Measurements from ENCODE around the gene CNOT6L.
A peak's percentile ranks its signal among the peaks of the same experiment; 100 is the strongest.

The CNOT6L gene

GRCh38 chr4:77715414-77716290 is 103.5 kb downstream of the CNOT6L start:
- Histone ChIP-seq H3K27ac (ENCODE audit: low read depth, low read length) (no peak overlapping the region), H3K4me3 (ENCODE audit: low read length) (no peak overlapping the region), H3K36me3 (ENCODE audit: control insufficient read depth, insufficient read depth, low read length) (no peaks in the 10 kb centered on the region), H3K27me3 (ENCODE audit: control insufficient read depth, insufficient read depth, low read length) (no peaks in the 10 kb centered on the region), H3K4me1 (ENCODE audit: control insufficient read depth, insufficient read depth, low read length) (no peaks in the 10 kb centered on the region), H3K9ac (ENCODE audit: low read length) (no peak overlapping the region)

GRCh38 chr4:77714514-77714913 is 104.7 kb downstream of the CNOT6L start:
- H3K9ac ChIP-seq (ENCODE audit: low read length), result no peak overlapping the region
- no peak overlapping the region for H3K4me3 ChIP-seq (ENCODE audit: low read length)
- no peaks in the 10 kb centered on the region for H3K4me1 ChIP-seq (ENCODE audit: control insufficient read depth, insufficient read depth, low read length)
- no peaks in the 10 kb centered on the region for H3K27me3 ChIP-seq (ENCODE audit: control insufficient read depth, insufficient read depth, low read length)
- H3K27ac ChIP-seq (ENCODE audit: low read depth, low read length), result no peak overlapping the region
- no peaks in the 10 kb centered on the region for H3K36me3 ChIP-seq (ENCODE audit: control insufficient read depth, insufficient read depth, low read length)

- no peaks in the 10 kb centered on the region for H3K4me1 ChIP-seq (ENCODE audit: control insufficient read depth, insufficient read depth, low read length)
- no peaks in the 10 kb centered on the region for H3K27me3 ChIP-seq (ENCODE audit: control insufficient read depth, insufficient read depth, low read length)
- H3K36me3 ChIP-seq (ENCODE audit: control insufficient read depth, insufficient read depth, low read length), result no peaks in the 10 kb centered on the region
- H3K4me3 ChIP-seq (ENCODE audit: low read length), result no peak overlapping the region
- H3K27ac ChIP-seq (ENCODE audit: low read depth, low read length), result no peak overlapping the region
- H3K9ac ChIP-seq (ENCODE audit: low read length), result no peak overlapping the region
Measured at GRCh38 chr4:77713884-77714283, 105.3 kb downstream of the CNOT6L start.

- no peak overlapping the region for H3K4me3 ChIP-seq (ENCODE audit: low read length)
- no peak overlapping the region for H3K9ac ChIP-seq (ENCODE audit: low read length)
- H3K27me3 ChIP-seq (ENCODE audit: control insufficient read depth, insufficient read depth, low read length), result no peaks in the 10 kb centered on the region
- H3K4me1 ChIP-seq (ENCODE audit: control insufficient read depth, insufficient read depth, low read length), result no peaks in the 10 kb centered on the region
- no peak overlapping the region for H3K27ac ChIP-seq (ENCODE audit: low read depth, low read length)
- no peaks in the 10 kb centered on the region for H3K36me3 ChIP-seq (ENCODE audit: control insufficient read depth, insufficient read depth, low read length)
Measured at GRCh38 chr4:77712675-77713074, 106.5 kb downstream of the CNOT6L start.

- no peak overlapping the region for H3K27ac ChIP-seq (ENCODE audit: low read depth, low read length)
Measured at GRCh38 chr4:77711469-77711868, 107.7 kb downstream of the CNOT6L start.

GRCh38 chr4:77710684-77711083 is 108.5 kb downstream of the CNOT6L start:
- Histone ChIP-seq H3K9ac (ENCODE audit: low read length) (no peak overlapping the region), H3K36me3 (ENCODE audit: control insufficient read depth, insufficient read depth, low read length) (no peaks in the 10 kb centered on the region), H3K4me1 (ENCODE audit: control insufficient read depth, insufficient read depth, low read length) (no peaks in the 10 kb centered on the region), H3K4me3 (ENCODE audit: low read length) (no peak overlapping the region), H3K27me3 (ENCODE audit: control insufficient read depth, insufficient read depth, low read length) (no peaks in the 10 kb centered on the region), H3K27ac (ENCODE audit: low read depth, low read length) (no peak overlapping the region)

More at GRCh38 chr4:77711469-77711868, 107.7 kb downstream of the CNOT6L start:
- H3K4me3 ChIP-seq (ENCODE audit: low read length), result no peak overlapping the region
- no peaks in the 10 kb centered on the region for H3K36me3 ChIP-seq (ENCODE audit: control insufficient read depth, insufficient read depth, low read length)
- H3K27me3 ChIP-seq (ENCODE audit: control insufficient read depth, insufficient read depth, low read length), result no peaks in the 10 kb centered on the region
- no peaks in the 10 kb centered on the region for H3K4me1 ChIP-seq (ENCODE audit: control insufficient read depth, insufficient read depth, low read length)
- no peak overlapping the region for H3K9ac ChIP-seq (ENCODE audit: low read length)

GRCh38 chr4:77710059-77710458 is 109.1 kb downstream of the CNOT6L start:
- H3K4me1 ChIP-seq (ENCODE audit: control insufficient read depth, insufficient read depth, low read length), result no peaks in the 10 kb centered on the region
- H3K36me3 ChIP-seq (ENCODE audit: control insufficient read depth, insufficient read depth, low read length), result no peaks in the 10 kb centered on the region
- no peak overlapping the region for H3K9ac ChIP-seq (ENCODE audit: low read length)
- no peaks in the 10 kb centered on the region for H3K27me3 ChIP-seq (ENCODE audit: control insufficient read depth, insufficient read depth, low read length)
- no peak overlapping the region for H3K27ac ChIP-seq (ENCODE audit: low read depth, low read length)
- H3K4me3 ChIP-seq (ENCODE audit: low read length), result no peak overlapping the region

GRCh38 chr4:77706717-77707116 is 112.5 kb downstream of the CNOT6L start:
- Histone ChIP-seq H3K4me3 (ENCODE audit: low read length) (no peak overlapping the region), H3K27ac (ENCODE audit: low read depth, low read length) (no peak overlapping the region), H3K4me1 (ENCODE audit: control insufficient read depth, insufficient read depth, low read length) (no peaks in the 10 kb centered on the region), H3K27me3 (ENCODE audit: control insufficient read depth, insufficient read depth, low read length) (no peaks in the 10 kb centered on the region), H3K9ac (ENCODE audit: low read length) (no peak overlapping the region), H3K36me3 (ENCODE audit: control insufficient read depth, insufficient read depth, low read length) (no peaks in the 10 kb centered on the region)

GRCh38 chr4:77703666-77704065 is 115.5 kb downstream of the CNOT6L start:
- Histone ChIP-seq H3K27me3 (ENCODE audit: control insufficient read depth, insufficient read depth, low read length) (no peaks in the 10 kb centered on the region), H3K36me3 (ENCODE audit: control insufficient read depth, insufficient read depth, low read length) (no peaks in the 10 kb centered on the region), H3K9ac (ENCODE audit: low read length) (no peak overlapping the region), H3K4me3 (ENCODE audit: low read length) (no peak overlapping the region), H3K4me1 (ENCODE audit: control insufficient read depth, insufficient read depth, low read length) (no peaks in the 10 kb centered on the region), H3K27ac (ENCODE audit: low read depth, low read length) (no peak overlapping the region)

- Histone ChIP-seq H3K27me3 (ENCODE audit: control insufficient read depth, insufficient read depth, low read length) (no peaks in the 10 kb centered on the region), H3K27ac (ENCODE audit: low read depth, low read length) (no peak overlapping the region), H3K36me3 (ENCODE audit: control insufficient read depth, insufficient read depth, low read length) (no peaks in the 10 kb centered on the region), H3K4me1 (ENCODE audit: control insufficient read depth, insufficient read depth, low read length) (no peaks in the 10 kb centered on the region), H3K9ac (ENCODE audit: low read length) (no peak overlapping the region), H3K4me3 (ENCODE audit: low read length) (no peak overlapping the region)
Measured at GRCh38 chr4:77701121-77701520, 118.0 kb downstream of the CNOT6L start.

GRCh38 chr4:77699731-77700210 is 119.4 kb downstream of the CNOT6L start:
- Histone ChIP-seq H3K4me1 (ENCODE audit: control insufficient read depth, insufficient read depth, low read length) (no peaks in the 10 kb centered on the region), H3K27ac (ENCODE audit: low read depth, low read length) (peak overlapping the region; percentile 49), H3K27me3 (ENCODE audit: control insufficient read depth, insufficient read depth, low read length) (no peaks in the 10 kb centered on the region), H3K4me3 (ENCODE audit: low read length) (no peak overlapping the region), H3K36me3 (ENCODE audit: control insufficient read depth, insufficient read depth, low read length) (no peaks in the 10 kb centered on the region), H3K9ac (ENCODE audit: low read length) (no peak overlapping the region)

GRCh38 chr4:77697860-77698590 is 121.1 kb downstream of the CNOT6L start:
- Histone ChIP-seq H3K4me1 (ENCODE audit: control insufficient read depth, insufficient read depth, low read length) (no peaks in the 10 kb centered on the region), H3K27ac (ENCODE audit: low read depth, low read length) (peak overlapping the region; percentile 67), H3K9ac (ENCODE audit: low read length) (no peak overlapping the region), H3K27me3 (ENCODE audit: control insufficient read depth, insufficient read depth, low read length) (no peaks in the 10 kb centered on the region), H3K4me3 (ENCODE audit: low read length) (peak overlapping the region; percentile 22), H3K36me3 (ENCODE audit: control insufficient read depth, insufficient read depth, low read length) (no peaks in the 10 kb centered on the region)

Data from rectal smooth muscle tissue (tissue), 1 donor.